K562 (cell line): Measurements from ENCODE around the gene EML1. TPM values are rescaled to one million over a fixed set of nuclear protein-coding genes. Genes with fewer than 3 reads are reported as not detected.

Experiments
- ATAC-seq: fragments of 200-7000 bp; cut with Tn5 transposase; 3 replicates; pipeline ENCODE4 v1.9.1; 2020; ENCODE audit warnings: moderate library complexity
- BruUV-seq: library from RNA; stranded (reverse); fragments of 400-500 nt; replicated peaks from 2 replicates; lab custom pipeline; 2021; lab: Mats Ljungman, UMichigan
- CTCF ChIA-PET: fragments of 300-600 bp; formaldehyde crosslinking; extraction: SDS; loops from one replicate; lab custom pipeline; 2021; ENCODE audit warnings: low intra/inter-chr PET ratio; lab: Yijun Ruan, JAX
- POLR2A ChIA-PET: fragments of 300-600, 350-650 bp; sonication (Branson Sonifier 250); formaldehyde crosslinking; extraction: SDS; loops from one replicate; lab custom pipeline; 2021; ENCODE audit warnings: antibody characterized with exemption, inconsistent platforms; lab: Yijun Ruan, JAX
- DNase-seq, 4 experiments: peaks; one replicate each; pipeline versions ENCODE4 v3.0.0 to v3.0.0-alpha.2; 2011 to 2018; ENCODE audit warnings: low spot score in 3 of 4, mixed read lengths in 3 of 4; ENCODE audit errors: extremely low read depth in 1 of 4
- FAIRE-seq: peaks from 2 replicates; lab custom pipeline; 2011; peaks lifted over from hg19 to GRCh38; lab: Jason Lieb, UNC
- H2AFZ ChIP-seq: 2 replicates; pipeline ENCODE4 v1.6.0; 2011; ENCODE audit warnings: low read depth, low read length, control low read depth, inconsistent platforms
- H3K27ac ChIP-seq: fragments of 200-600 bp; 3 replicates; pipeline ENCODE4 v1.8.0; 2011; ENCODE audit warnings: low read depth, mild to moderate bottlenecking, control low read depth, inconsistent platforms, low read length, moderate library complexity, mixed read lengths; ENCODE audit errors: extremely low read depth
- H3K27me3 ChIP-seq, 2 experiments: fragments of 300-600 bp in 1 of 2; 2 replicates in 1 of 2; 3 replicates in 1 of 2; pipeline versions ENCODE4 v1.6.0 to v1.8.0; 2011; ENCODE audit warnings: inconsistent platforms in 2 of 2, low read length in 2 of 2, mild to moderate bottlenecking in 1 of 2, mixed read lengths in 1 of 2, moderate library complexity in 1 of 2; ENCODE audit not compliant: control insufficient read depth in 2 of 2, insufficient read depth in 2 of 2
- H3K36me3 ChIP-seq: fragments of 300-600 bp; 3 replicates; pipeline ENCODE4 v1.8.0; 2011; ENCODE audit warnings: mild to moderate bottlenecking, low read length, inconsistent platforms; ENCODE audit not compliant: control insufficient read depth, insufficient read depth
- H3K4me1 ChIP-seq, 2 experiments: fragments of 200-600 bp in 1 of 2; replicated peaks in 1 of 2; 2 replicates in 1 of 2; 3 replicates in 1 of 2; pipeline versions ENCODE4 v1.5.1 to v1.8.0; 2011; ENCODE audit warnings: inconsistent platforms in 2 of 2, low read length in 2 of 2, mild to moderate bottlenecking in 1 of 2, mixed read lengths in 1 of 2, moderate library complexity in 1 of 2; ENCODE audit not compliant: control insufficient read depth in 2 of 2, insufficient read depth in 2 of 2
- H3K4me2 ChIP-seq: 2 replicates; pipeline ENCODE4 v1.6.1; 2011; ENCODE audit warnings: low read length, control low read depth, inconsistent platforms, mixed read lengths; ENCODE audit not compliant: insufficient read depth
- H3K4me3 ChIP-seq: fragments of 200-600 bp; sonication (generic), shearing (Covaris generic); 2 replicates; pipeline ENCODE4 v1.5.1; 2016; ENCODE audit warnings: control low read depth, inconsistent platforms
- H3K79me2 ChIP-seq: fragments of 200-600 bp; 3 replicates; pipeline ENCODE4 v1.8.0; 2011; ENCODE audit warnings: low read length, inconsistent platforms; ENCODE audit not compliant: control insufficient read depth, insufficient read depth
- H3K9ac ChIP-seq, 2 experiments: 2 replicates each; pipeline versions ENCODE4 v1.6.0 to v1.6.1; 2011; ENCODE audit warnings: low read depth in 2 of 2, low read length in 2 of 2, control low read depth in 1 of 2, inconsistent platforms in 1 of 2, mild to moderate bottlenecking in 1 of 2, mixed read lengths in 1 of 2; ENCODE audit not compliant: insufficient read depth in 1 of 2
- H3K9me1 ChIP-seq: one replicate; pipeline ENCODE4 v1.6.0; 2011; ENCODE audit warnings: inconsistent platforms, mild to moderate bottlenecking, low read length, moderate library complexity; ENCODE audit not compliant: control insufficient read depth, insufficient read depth
- H3K9me3 ChIP-seq: replicated peaks from 2 replicates; pipeline ENCODE4 v1.5.1; 2011; ENCODE audit warnings: low read depth, low read length, inconsistent platforms; ENCODE audit not compliant: control insufficient read depth, insufficient read depth
- H4K20me1 ChIP-seq: replicated peaks from 2 replicates; pipeline ENCODE4 v1.6.1; 2011; ENCODE audit warnings: low read length, inconsistent platforms, mixed read lengths; ENCODE audit not compliant: control insufficient read depth, insufficient read depth
- ASH1L ChIP-seq: fragments of 450-650 bp; IDR thresholded peaks from 2 replicates; pipeline ENCODE4 v1.6.1; 2018; ENCODE audit warnings: borderline replicate concordance, mild to moderate bottlenecking, low read depth; ENCODE audit not compliant: partially characterized antibody
- CGGBP1 ChIP-seq: fragments of 250-450 bp; sonication (Bioruptor Pico); IDR thresholded peaks from 2 replicates; pipeline ENCODE4 v1.9.0; 2021; ENCODE audit warnings: mild to moderate bottlenecking
- MAX ChIP-seq: sonication (generic); formaldehyde crosslinking; IDR thresholded peaks from 2 replicates; pipeline ENCODE4 v1.9.0; 2022; ENCODE audit warnings: mild to moderate bottlenecking, missing genetic modification reagents
- MBD1 ChIP-seq: fragments of 250-450 bp; sonication (Bioruptor Pico); IDR thresholded peaks from 2 replicates; pipeline ENCODE4 v1.8.0; 2022; ENCODE audit warnings: inconsistent platforms
- MCM3 ChIP-seq: fragments of 450-650 bp; IDR thresholded peaks from 2 replicates; pipeline ENCODE4 v1.6.1; 2016
- NEUROD1 ChIP-seq: fragments of 150-350 bp; IDR thresholded peaks from 2 replicates; pipeline ENCODE4 v1.6.1; 2014; ENCODE audit warnings: borderline replicate concordance, low read length, low read depth; ENCODE audit not compliant: partially characterized antibody
- RBM15 ChIP-seq: fragments of 200-400 bp; formaldehyde crosslinking; IDR thresholded peaks from 2 replicates; pipeline ENCODE4 v1.6.1; 2018; ENCODE audit warnings: mild to moderate bottlenecking, low read length, moderate library complexity; ENCODE audit not compliant: insufficient read depth
- SOX6 ChIP-seq: fragments of 450-650 bp; IDR thresholded peaks from 2 replicates; pipeline ENCODE4 v1.6.1; 2014; ENCODE audit warnings: mild to moderate bottlenecking
- STAT6 ChIP-seq: sonication (generic); formaldehyde crosslinking; IDR thresholded peaks from 2 replicates; pipeline ENCODE4 v1.8.1; 2023; ENCODE audit warnings: mild to moderate bottlenecking, missing genetic modification reagents
- TEAD1 ChIP-seq, 2 experiments: fragments of 450-650 bp in 1 of 2; sonication (generic) in 1 of 2; formaldehyde crosslinking; IDR thresholded peaks; 2 replicates each; pipeline versions ENCODE4 v1.4.0 to v1.8.0; 2020 to 2022; ENCODE audit warnings: mild to moderate bottlenecking in 2 of 2, missing genetic modification reagents in 1 of 2
- TRIM28 ChIP-seq: fragments of 450-650 bp; IDR thresholded peaks from 2 replicates; pipeline ENCODE4 v1.6.1; 2017
- ZMIZ1 ChIP-seq, 2 experiments: fragments of 150-350 bp in 1 of 2; IDR thresholded peaks; 2 replicates each; pipeline ENCODE4 v1.6.1; 2012 to 2016; ENCODE audit warnings: low read depth in 2 of 2, low read length in 2 of 2, mild to moderate bottlenecking in 1 of 2, moderate library complexity in 1 of 2
- ZNF586 ChIP-seq: fragments of 450-650 bp; formaldehyde crosslinking; conservative IDR thresholded peaks from 2 replicates; pipeline ENCODE4 v1.4.0; 2020; ENCODE audit warnings: mild to moderate bottlenecking, moderate library complexity
- WGBS: fragments of 100-300 bp; shearing (Covaris generic); methylation state at CpG from one replicate; pipeline ENCODE4 v1.1.6; 2016; ENCODE audit warnings: low coverage, mixed read lengths; ENCODE audit not compliant: insufficient coverage; ENCODE audit errors: missing lambda C conversion rate; 5-methylcytosine and 5-hydroxymethylcytosine counted together
- in situ Hi-C: fragments of 300-500 bp; cut with MboI; formaldehyde crosslinking; loops from 4 replicates; pipeline ENCODE4 v1.15.0; 2018; ENCODE audit warnings: inconsistent platforms, mixed read lengths
- intact Hi-C: fragments of 100-400 bp; cut with micrococcal nuclease; formaldehyde crosslinking; loops from 2 replicates; pipeline ENCODE4 v1.14.2; 2022
- polyA plus RNA-seq, 8 experiments: library from polyadenylated mRNA; depleted of rRNA in 4 of 8; stranded (reverse) in 5 of 8; unstranded in 3 of 8; fragments of >200 nt; fragmentation: Nextera tagmentation in 2 of 8; fragmentation: Illumina TruSeq in 1 of 8; extraction: Ambion mirVana in 2 of 8; extraction: Trizol in 1 of 8; gene quantifications; 2 replicates each; pipeline versions ENCODE4 v1.2.1 to v1.2.3, GENCODE V29; 2011 to 2014; ENCODE audit warnings: inconsistent platforms in 1 of 8, missing spikeins in 1 of 8
- total RNA-seq, 7 experiments: library from RNA; depleted of rRNA in 6 of 7; stranded (reverse); fragments of >200 nt in 6 of 7; fragmentation: Illumina TruSeq in 2 of 7; extraction: Trizol in 2 of 7; gene quantifications; 2 replicates each; pipeline versions ENCODE4 v1.2.1 to v1.2.3, GENCODE V29; 2011 to 2021; ENCODE audit warnings: low replicate concordance in 1 of 7

EML1 gene
- total and polyA plus RNA-seq, 9 of the 15 experiments (the other 6 are each of a cell fraction or from before 2014, with no cell fraction given) = 0.01 to 0.35 (median 0.07) TPM; not detected in 2

GRCh38 chr14:99908653-99909250 is 115.5 kb downstream of the EML1 start:
- ChIA-PET POLR2A (interaction anchor here (0.9 kb wide), 1 partner anchor 9 kb away, joined by 4 read pairs; no protein-coding TSS in a partner anchor), CTCF (no interaction called here)
- BruUV-seq = no TSS peak
- Histone ChIP-seq H3K27me3 (peaks cover 8 to 24% of the 10 kb centered on the region in 2 experiments), H3K9me3 (no peaks in the 10 kb centered on the region), H3K27ac (no peak overlapping the region), H3K36me3 (no peaks in the 10 kb centered on the region), H3K79me2 (no peaks in the 10 kb centered on the region), H3K4me1 (peaks cover 0 to 4% of the 10 kb centered on the region in 2 experiments; a peak in 1 of 5 replicates), H3K4me3 (no peak overlapping the region), H3K4me2 (no peak overlapping the region), H2AFZ (no peak overlapping the region), H3K9ac (no peak overlapping the region), H3K9me1 (no peaks in the 10 kb centered on the region), H4K20me1 (no peaks in the 10 kb centered on the region)
- FAIRE-seq = no peak
- no peak for ATAC-seq
- intact Hi-C loops (no loop called here), in situ Hi-C loops (no loop called here)
- DNase-seq = no peak
- WGBS = 7% methylated on average over 7 of the region's 7 CpGs
- TF ChIP-seq NEUROD1 (no peak), ZNF586 (CRISPR knock-in tag) (no peak), SOX6 (no peak), CGGBP1 (CRISPR knock-in tag) (no peak), TRIM28 (no peak), MAX (CRISPR knock-in tag) (no peak), MCM3 (no peak), ASH1L (no peak), MBD1 (CRISPR knock-in tag) (no peak), TEAD1 (CRISPR knock-in tag; IDR thresholded peaks at IDR 0.05) (no peak), RBM15 (no peak), STAT6 (CRISPR knock-in tag) (no peak), ZMIZ1 (IDR thresholded peaks at IDR 0.05; ENCODE audit: low read depth in 2 of 2, low read length in 2 of 2) (no peak)
